ENCODE data around the gene NELFB.

NELFB gene

GRCh38 chr9:137250329-137251193, 4.6 kb upstream of the NELFB start:
- no peak for DNase-seq

DNA sequence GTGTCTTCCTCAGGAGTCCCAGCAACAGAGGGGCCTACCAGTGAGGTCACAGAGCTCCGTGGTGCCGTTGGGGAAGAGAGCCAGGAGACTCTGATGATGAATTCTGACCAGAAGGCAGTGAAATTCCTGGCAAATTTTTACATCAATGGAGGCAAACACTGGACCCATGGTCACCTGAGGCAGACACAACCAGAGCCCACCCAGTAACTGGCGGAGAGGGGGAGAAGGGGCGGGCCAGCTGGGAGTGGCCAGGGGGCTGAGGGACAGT, 4.0 kb upstream of the NELFB start, which contains the start of gene STPG3:
TSS of gene STPG3 (plus strand) at position 93 of the 268 bp plus-strand sequence. CDS start at position 94, 1 bp downstream.
- no peak for DNase-seq

DNA sequence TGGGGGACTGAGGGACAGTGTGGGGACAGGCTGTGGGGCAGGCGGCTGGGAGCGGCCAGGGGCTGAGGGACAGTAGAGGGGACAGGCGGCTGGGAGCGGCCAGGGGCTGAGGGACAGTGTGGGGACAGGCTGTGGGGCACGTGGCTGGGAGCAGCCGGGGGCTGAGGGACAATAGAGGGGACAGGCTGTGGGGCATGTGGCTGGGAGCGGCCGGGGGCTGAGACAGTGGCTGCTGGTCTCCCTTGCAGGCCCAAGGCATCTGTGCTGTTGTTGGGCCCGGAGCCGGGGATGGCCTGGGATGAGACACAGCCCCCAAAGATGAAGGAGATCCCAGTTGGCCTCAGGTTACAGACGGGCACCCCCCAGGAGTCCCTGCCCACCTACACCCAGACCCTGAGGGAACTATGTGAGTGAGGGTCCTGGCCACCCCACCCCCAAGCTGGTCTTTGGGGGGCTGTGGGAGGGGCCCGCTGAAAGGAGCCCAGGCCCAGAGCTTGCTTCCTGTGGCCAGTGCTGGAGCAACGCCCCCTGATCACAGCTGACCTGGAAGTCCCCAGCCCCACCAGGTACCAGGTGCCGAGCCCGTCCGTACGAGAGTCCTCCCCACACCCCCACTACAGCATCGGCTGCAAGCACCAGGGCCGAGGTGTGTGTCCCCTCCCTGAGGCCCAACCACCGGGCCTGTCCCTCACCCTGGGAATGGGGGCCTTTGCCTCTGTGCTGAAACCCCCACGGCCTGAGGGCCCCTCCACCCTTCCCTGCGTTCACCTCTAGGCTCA, 3.4 kb upstream of the NELFB start:
- no peak for DNase-seq

- DNase-seq = no peak
Observed at GRCh38 chr9:137252555-137253506, 2.3 kb upstream of the NELFB start.

- peak; percentile 56 for DNase-seq
Observed at GRCh38 chr9:137253717-137254623, 1.2 kb upstream of the NELFB start.

GRCh38 chr9:137255448-137256114, 454 bp downstream of the NELFB start:
- no peak for DNase-seq

DNA sequence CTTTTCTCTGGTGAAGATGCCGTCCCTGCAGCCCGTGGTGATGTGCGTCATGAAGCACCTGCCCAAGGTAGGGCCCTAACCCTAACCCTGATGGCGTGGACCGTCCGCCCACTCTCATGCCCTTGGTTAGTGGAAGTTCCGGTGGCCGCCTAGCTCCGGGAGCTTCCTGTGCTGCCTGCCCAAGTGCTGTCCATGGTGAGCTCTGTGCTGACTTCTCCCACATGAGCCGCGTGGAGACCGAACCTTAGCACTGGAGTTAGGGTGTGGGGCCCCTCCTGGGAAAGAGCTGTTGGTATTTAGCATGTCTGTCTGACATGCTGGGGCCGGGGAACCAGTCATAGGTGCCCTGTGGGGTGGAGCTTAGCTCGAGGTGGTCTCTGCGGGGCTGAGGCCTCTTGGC, 1.2 kb downstream of the NELFB start:
- DNase-seq = no peak

DNA sequence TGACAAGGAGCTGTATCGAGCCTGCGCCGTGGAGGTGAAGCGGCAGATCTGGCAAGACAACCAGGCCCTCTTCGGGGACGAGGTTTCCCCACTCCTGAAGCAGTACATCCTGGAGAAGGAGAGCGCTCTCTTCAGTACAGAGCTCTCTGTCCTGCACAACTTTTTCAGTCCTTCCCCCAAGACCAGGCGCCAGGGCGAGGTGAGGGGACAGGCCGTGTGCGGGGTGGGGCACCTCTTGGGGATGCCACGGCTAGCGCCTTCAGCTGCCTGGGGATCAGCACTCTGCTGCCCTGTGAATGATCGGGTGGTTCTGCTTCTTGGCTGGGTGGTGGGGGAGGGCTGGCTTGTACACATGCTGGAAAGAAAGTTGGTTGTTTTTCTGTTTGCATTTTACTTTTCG, 1.7 kb downstream of the NELFB start:
- no peak for DNase-seq

GRCh38 chr9:137262173-137262908, 7.2 kb downstream of the NELFB start:
- DNase-seq = peak; percentile 42

DNA sequence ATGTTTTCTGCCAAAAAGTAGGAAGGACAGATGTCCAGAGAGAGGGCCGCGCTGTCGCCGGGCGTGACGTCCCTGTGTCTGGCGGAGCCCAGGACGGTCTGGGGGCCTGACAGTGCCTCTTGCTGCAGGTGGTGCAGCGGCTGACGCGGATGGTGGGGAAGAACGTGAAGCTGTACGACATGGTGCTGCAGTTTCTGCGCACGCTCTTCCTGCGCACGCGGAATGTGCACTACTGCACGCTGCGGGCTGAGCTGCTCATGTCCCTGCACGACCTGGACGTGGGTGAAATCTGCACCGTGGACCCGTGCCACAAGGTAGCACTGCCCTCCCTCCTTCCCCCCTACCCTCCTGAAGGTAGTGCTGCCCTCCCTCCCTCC, 7.8 kb downstream of the NELFB start:
- no peak for DNase-seq

- DNase-seq = no peak
Observed at GRCh38 chr9:137263506-137263905, 8.4 kb downstream of the NELFB start.

- no peak for DNase-seq
Observed at GRCh38 chr9:137264067-137264466, 8.9 kb downstream of the NELFB start.

- no peak for DNase-seq
Observed at GRCh38 chr9:137265496-137266161, 10.5 kb downstream of the NELFB start.

DNA sequence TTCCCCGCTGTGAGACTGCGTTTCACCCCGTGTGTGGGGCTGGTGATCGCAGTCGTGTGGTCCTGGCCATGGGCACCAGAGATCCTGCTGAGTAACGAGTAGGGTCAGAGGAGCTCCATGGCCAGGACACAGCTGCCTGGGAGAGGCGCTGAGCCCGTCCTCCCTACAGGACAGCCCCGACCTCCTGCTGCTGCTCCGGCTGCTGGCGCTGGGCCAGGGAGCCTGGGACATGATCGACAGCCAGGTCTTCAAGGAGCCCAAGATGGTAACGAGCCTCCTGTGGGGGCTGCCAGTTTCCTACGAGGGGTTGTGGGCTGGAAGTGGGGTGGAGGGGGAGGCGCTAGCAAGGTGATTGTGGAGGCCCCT, 11.0 kb downstream of the NELFB start:
- no peak for DNase-seq

- DNase-seq = no peak
Observed at GRCh38 chr9:137266585-137267453, 11.7 kb downstream of the NELFB start.

- DNase-seq = no peak
Observed at GRCh38 chr9:137267933-137268355, 12.8 kb downstream of the NELFB start.

DNA sequence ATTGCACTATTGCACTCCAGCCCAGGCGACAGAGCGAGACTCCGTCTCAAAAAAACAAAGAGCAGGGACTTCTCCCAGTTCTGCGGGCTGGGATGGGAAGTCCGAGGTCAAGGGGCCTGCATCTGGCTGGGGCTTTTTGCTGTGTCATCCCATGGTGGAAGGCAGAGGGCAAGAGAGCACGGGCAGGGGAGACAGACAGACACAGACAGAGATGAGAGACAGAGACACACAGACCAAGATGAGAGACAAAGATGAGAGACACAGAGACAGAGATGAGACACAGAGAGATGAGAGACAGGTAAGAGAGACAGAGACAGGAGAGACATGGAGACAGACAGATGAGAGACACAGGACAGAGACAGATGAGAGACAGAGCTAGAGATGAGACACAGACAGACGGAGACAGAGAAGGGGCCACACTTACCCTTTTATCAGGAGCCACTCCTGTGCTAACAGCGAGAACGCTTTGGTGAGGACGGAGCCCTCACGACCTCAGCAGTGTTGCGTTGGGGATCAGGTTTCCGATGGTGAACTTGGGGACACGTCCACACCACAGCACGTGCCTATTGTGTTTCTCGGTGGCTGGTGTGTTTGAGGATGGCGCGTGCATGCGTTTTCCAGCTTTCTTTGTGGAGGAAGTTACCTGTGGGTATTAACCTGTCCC, 13.5 kb downstream of the NELFB start:
- DNase-seq = no peak

- DNase-seq = no peak
Observed at GRCh38 chr9:137269231-137269772, 14.2 kb downstream of the NELFB start.

All from eye (tissue), 1 donor.